GM12874 (cell line): Measurements from ENCODE around the gene ANKDD1A.

Source experiments
- CTCF ChIP-seq: IDR thresholded peaks from 2 replicates; pipeline ENCODE4 v1.5.1; 2011; ENCODE audit warnings: low read depth, mild to moderate bottlenecking, control low read depth, low read length, moderate library complexity; ENCODE audit not compliant: insufficient read depth

The ANKDD1A gene

GRCh38 chr15:64915518-64916227 lies 4.0 kb downstream of the ANKDD1A start:
- no peak for TF ChIP-seq CTCF

GRCh38 chr15:64916365-64916764 lies 4.7 kb downstream of the ANKDD1A start:
- TF ChIP-seq CTCF = no peak

GRCh38 chr15:64917211-64917610 lies 5.5 kb downstream of the ANKDD1A start:
- no peak for TF ChIP-seq CTCF

- no peak for TF ChIP-seq CTCF
These were observed 8.0 kb downstream of the ANKDD1A start for GRCh38 chr15:64919721-64920120.

GRCh38 chr15:64921711-64922110 lies 10.0 kb downstream of the ANKDD1A start:
- no peak for TF ChIP-seq CTCF

GRCh38 chr15:64923546-64923945 lies 11.8 kb downstream of the ANKDD1A start:
- TF ChIP-seq CTCF = no peak

GRCh38 chr15:64925335-64926330 lies 13.9 kb downstream of the ANKDD1A start:
- TF ChIP-seq CTCF = no peak
